HG03354 (cell line): Measurements from ENCODE around the gene CCDC14.

Experiments used
- ATAC-seq: cut with Tn5 transposase; IDR thresholded peaks from one replicate; pipeline ENCODE4 v1.9.1; 2021; ENCODE audit warnings: mild to moderate bottlenecking; ENCODE audit not compliant: unreplicated experiment, poor library complexity, severe bottlenecking

CCDC14 gene

DNA sequence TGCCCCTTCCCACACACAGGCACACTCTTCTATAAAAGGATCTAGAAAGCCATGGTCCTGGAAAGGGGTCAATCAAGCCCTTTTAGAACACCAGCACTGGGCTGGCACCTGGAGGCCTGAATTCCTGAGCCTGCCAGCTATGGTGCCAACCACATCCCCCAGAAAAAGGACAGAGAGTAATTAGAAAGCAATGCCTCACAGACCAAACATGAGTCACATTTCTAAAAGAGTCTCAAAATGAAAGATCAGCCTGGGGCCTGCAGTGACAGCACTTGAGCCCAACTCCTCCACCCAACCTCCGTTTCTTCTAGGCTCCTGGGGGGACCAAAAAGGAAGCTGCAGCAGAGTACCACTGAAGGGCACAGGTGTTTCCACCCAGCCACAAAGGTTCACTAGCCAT is 91.0 kb downstream of the CCDC14 start:
- no peak for ATAC-seq

DNA sequence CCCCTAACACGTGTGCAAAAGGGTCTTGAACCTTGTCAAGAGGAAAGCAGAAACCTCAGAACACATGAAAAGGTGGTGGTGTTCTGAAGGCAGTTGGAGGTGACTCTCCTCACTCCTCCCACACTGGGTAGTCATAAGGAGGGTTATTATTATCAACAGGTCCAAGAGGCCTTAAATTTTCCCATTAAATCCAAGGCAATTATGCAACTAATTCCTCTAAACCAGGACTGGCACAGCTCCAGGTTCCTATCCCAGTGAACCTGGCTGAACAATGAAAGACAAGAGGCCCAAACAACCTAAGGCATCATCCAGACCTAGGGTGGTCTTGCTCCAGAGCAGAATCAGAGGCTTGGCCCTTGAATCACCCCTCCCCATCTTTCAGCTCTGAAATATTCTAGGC is 91.9 kb downstream of the CCDC14 start:
- no peak for ATAC-seq

DNA sequence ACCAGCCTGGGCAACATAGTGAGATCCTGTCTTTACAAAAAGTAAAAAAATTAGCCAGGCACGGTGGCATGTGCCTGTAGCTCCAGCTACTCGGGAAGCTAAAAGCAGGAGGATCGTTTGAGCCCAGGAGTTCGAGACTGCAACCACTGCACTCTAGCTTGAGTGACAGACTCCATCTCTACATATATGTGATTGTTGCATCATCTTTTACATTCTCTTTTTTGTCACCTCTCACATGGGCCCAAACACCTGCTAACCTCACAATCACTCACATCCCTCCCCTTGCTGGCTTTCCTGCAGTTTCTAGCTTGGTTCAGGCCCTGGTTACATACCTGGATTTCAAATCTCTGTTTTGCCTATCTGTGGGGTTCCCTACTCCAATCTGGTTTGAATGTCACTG is 96.3 kb downstream of the CCDC14 start:
- ATAC-seq: no peak
